G401 (cell line): ENCODE data around the gene MACROD1. TPM values are rescaled to one million over a fixed set of nuclear protein-coding genes. Genes with fewer than 3 reads are reported as not detected.
"Not testable (repeated sequence)": the region's sequence is repeated elsewhere in the genome, so short reads cannot be mapped to it uniquely, and the experiment has no call there.

Source experiments
- DNase-seq: peaks from one replicate; pipeline ENCODE4 v3.0.0-alpha.2; 2015; ENCODE audit warnings: low spot score
- in situ Hi-C: cut with HindIII; loops from 2 replicates; pipeline ENCODE4 v1.10.0; 2016; ENCODE audit warnings: low sequenced_read_pairs, mixed read lengths
- total RNA-seq: library from RNA; depleted of rRNA; stranded (reverse); fragments of >200 nt; shearing (Covaris generic); gene quantifications from 2 replicates; pipeline ENCODE4 v1.2.3, GENCODE V29; 2014

The MACROD1 gene
- total RNA-seq, 1 experiment from 2014 or later = 85.0 TPM

DNA sequence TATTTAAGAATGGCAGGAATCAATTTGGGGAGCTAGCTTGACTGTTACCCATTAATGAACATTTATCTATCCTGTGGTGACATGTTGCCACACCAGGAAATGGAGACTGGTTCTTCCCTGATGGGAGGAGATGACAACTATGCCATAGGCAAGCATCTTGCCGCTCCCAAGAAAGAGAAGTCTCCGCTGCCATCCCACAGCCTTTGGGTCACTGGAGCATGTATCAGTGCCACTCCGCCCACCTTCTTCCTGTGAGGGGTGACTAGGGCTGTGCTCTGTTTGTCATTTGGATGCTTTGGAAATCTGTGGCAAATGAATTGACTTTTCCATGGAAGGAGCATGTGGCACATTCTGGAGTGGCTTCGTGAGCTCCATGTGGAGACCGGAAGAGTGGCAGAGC lies 26.5 kb upstream of the MACROD1 start:
- in situ Hi-C loops = no loop called here

DNA sequence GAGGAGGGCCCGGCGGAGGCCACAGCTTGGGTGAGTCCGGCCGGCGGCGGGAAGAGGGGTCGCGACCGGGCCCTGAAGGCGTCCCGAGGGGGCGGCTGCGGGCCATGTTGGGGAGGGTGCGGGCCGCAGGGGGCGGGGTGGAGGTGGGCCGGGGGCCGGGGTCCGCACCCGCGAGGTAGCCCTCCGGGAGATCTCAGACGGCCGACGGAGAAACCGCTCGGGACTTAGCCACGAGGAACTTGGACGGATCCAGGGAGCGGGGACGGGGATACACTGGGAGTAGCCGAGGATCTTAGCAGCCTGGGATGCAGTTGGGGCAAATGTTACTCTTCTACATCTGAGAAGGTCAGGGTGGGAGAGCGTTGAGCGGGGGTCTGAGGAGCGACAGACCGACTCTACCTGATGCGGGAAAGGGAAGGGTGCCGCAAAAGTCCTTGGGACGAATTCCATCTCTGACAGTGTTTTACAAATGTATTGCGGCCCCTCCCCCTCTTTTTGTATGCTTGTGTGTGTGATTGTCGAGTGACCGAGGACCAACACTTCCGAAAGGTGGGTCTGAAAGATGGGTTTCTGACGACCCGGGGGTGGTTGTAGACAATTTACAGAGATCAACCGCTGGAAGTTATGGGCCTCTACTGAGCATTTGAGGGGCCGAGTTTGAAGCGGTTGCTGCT lies 20.7 kb upstream of the MACROD1 start:
- in situ Hi-C loops = no loop called here
- peak; percentile 33 for DNase-seq

More for the DNA sequence above, 26.5 kb upstream of the MACROD1 start:
- no peak for DNase-seq

DNA sequence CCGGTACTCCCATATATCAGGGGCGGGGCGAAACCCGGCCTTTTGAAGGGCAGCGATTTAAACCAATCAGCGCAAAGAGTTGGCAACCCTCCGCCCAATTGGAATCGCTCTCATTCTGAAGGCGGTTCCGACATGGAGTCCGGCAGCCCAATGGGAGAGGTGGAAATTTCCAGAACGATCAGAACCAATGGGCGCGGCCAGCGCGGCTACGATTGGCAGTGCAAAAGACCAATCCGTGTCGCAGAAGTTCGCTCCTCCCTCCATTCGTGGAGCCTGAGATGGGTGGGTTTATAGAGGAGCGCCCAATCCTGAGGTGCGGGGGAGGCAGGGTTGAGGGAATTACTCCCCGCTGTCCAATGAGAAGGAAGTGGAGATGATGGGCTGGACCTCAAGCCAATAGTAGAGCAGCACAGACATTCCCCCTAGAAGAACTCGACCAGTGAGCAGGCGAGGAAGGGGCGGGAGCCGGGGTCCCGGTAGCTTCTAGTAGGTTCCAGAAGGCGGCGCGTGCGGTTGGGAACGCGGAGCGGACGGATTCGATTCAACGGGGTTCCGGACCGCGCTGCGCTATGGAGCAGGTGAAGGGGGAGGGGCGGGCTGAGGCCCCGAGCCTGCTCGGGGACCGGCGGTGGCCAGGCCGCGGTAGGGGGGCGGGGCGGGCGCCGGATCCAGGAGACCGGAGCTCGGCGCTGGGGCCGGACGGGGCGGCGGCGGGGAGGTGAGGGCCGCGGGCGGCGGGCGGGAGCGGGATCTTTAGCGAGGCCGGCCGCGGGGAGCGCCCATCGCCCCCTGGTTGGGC lies 20.0 kb upstream of the MACROD1 start, which contains the start of gene STIP1:
STIP1 (plus strand) TSS at position 479 of the 799 bp plus-strand sequence; CDS start at position 570, 91 bp downstream.
- in situ Hi-C loops = no loop called here
- peak; percentile 100 for DNase-seq

- DNase-seq = peak; percentile 81
- in situ Hi-C loops = no loop called here
Observed at GRCh38 chr11:64185175-64185692, 19.3 kb upstream of the MACROD1 start.

DNA sequence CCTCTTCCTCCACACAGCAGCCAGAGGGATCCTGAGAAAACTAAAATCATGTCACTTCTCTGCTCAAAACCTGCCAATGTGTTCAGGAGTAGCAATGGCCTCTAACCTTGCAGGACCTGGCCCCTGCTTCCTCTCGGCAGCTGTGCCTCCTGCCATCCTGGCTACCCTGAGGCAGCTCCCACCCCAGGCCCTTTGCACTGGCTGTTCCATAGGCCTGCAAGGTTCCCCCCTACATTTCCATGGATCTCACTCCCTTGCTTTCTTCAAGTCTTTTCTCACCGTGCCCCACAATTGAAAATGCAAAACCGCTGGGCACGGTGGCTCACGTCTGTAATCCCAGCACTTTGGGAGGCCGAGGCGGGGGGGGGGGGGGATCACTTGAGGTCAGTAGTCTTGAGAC lies 18.0 kb upstream of the MACROD1 start:
- DNase-seq = no peak
- in situ Hi-C loops = no loop called here

DNA sequence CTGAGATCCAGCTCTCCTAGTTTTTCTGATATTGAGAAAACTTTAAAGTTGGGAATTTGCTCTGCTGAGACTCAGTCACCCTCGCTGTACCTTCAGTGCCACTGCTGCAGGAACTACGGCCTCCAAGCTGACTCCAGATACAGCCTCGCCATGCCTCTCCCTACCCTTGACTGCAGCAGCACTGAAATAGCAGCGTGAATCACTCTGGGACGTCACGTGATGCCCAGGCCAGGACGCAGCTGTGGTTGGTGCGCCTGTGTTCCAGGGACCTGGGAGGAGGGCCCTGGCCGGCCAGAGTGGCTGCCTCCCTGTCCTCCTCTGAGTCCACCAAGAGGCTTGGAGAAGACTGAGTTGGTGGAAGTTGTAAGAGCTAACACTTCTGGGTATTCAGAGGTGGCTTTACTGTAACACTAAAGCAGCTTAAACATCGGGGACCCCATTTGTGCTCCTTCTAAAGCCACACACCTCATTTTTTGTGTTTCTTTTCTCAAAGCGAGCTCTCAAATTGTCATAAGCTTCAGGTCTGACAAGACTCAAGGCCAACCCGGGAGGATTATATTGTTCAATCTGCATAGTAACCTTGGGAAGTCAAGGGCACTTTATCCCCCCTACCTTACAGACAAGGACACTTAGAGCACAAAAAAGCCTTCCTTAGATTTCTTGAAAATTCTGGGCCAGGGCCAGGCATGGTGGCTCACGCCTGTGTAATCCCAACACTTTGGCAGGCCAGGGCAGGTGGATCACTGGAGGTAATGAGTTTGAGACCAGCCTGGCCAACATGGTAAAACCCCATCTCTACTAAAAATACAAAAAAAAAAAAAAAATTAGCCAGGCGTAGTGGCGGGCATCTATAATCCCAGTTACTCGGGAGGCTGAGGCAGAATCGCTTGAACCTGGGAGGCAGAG lies 15.8 kb upstream of the MACROD1 start:
- DNase-seq = peak; percentile 84
- in situ Hi-C loops = no loop called here

DNA sequence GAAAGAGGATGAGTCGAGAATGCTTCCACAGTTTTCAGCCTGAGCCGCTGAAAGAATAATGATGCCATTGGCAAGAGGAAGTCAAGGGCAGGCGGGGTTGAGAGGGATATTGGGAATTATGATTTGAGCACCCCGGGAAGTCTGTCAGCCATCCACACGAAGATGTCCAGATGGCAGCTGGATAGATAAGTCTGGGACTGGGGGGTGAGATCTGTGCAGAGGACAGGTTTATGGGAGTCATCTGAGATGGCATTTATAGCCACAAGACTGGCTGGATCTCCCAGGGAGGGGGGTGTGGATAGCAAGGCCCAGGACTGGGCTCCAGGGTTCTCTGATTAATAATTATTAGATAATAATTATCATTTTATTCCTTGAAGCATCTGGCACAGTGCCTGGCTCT lies 15.0 kb upstream of the MACROD1 start:
- in situ Hi-C loops = no loop called here

GRCh38 chr11:64178951-64179639 lies 13.2 kb upstream of the MACROD1 start:
- DNase-seq = no peak

More for the DNA sequence above, 15.0 kb upstream of the MACROD1 start:
- DNase-seq = no peak

DNA sequence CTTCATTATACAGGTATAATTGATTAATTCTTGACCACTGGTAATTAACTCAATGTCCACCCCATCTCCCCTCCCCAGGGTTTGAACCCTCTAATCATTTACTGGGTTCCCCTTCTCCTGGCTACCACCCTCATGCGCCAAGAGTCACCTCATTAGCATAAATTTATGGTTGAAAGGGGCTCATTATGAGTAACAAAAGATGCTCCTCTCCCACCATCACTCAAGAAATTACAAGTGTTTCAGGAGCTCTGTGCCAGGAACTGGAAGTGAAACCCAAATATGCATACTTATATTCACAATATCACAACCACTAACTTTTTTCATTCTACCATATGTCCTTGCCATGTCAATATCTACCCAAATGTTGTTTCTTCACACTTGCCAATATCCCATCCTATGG lies 12.3 kb upstream of the MACROD1 start:
- in situ Hi-C loops = no loop called here
- no peak for DNase-seq

More at GRCh38 chr11:64178951-64179639, 13.2 kb upstream of the MACROD1 start:
- in situ Hi-C loops = no loop called here

GRCh38 chr11:64176751-64177150 lies 10.8 kb upstream of the MACROD1 start:
- in situ Hi-C loops = no loop called here
- DNase-seq = no peak

DNA sequence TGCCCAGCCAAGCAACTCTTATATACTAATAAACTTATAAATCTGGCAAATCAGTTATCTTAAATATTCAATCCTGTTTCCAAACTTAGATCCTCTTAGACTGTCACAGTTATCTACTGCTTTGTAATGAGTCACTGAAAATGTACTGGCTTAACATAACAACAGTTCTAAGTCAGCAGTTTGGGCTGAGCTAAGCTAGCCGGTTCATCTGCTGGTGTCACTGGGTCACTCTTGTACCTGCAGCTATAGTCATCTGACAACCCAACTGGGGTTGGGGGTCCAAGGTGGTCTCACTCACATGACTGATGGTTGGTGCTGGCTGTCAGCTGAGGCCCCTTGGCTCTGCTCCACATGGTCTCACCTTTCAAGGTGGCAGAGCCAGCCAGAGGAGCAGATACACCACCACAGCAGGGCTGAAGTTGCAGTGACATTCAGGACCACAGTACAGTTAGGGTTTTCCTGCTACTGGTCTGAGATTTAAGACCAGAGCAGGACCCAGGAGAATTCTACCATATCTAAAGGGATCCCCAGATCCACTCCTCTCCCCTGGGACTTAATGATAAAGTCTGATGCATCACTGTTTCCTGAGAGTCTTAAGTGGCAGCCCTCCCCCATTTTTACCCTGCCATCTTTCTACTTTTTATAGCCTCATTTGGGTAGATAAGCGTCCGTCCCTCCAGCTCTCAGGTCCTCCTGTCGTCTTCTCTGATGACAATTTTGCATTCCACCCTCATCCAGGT lies 7.9 kb upstream of the MACROD1 start:
- in situ Hi-C loops = no loop called here
- DNase-seq = no peak

GRCh38 chr11:64170419-64170818 lies 4.5 kb upstream of the MACROD1 start:
- no peak for DNase-seq
- in situ Hi-C loops = no loop called here

DNA sequence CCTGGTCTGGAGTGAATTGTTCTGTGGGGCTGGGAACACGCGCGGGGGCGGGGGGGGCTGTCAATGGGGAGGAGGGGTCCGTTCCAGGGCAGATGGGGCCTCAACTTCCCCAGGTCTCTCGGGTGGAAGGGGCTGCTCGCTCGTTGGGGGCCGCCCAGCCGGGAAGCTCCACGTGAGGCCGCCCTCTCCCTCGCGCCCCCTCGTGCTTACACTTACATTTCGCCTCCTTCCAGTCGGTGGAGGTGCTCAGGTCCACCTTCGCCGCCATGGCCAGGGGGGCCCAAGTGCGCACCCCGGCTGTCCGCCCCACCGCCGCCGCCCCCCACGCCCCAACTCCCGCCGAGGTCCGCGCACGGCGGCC lies 452 bp downstream of the MACROD1 start:
- DNase-seq = no peak
- in situ Hi-C loops = loop anchor here (10.0 kb wide), 1 partner anchor 161 kb away; no protein-coding TSS in a partner anchor

GRCh38 chr11:64164392-64165312 lies 1.3 kb downstream of the MACROD1 start:
- peak; percentile 26 for DNase-seq
- in situ Hi-C loops = loop anchor here (10.0 kb wide), 1 partner anchor 160 kb away; no protein-coding TSS in a partner anchor

DNA sequence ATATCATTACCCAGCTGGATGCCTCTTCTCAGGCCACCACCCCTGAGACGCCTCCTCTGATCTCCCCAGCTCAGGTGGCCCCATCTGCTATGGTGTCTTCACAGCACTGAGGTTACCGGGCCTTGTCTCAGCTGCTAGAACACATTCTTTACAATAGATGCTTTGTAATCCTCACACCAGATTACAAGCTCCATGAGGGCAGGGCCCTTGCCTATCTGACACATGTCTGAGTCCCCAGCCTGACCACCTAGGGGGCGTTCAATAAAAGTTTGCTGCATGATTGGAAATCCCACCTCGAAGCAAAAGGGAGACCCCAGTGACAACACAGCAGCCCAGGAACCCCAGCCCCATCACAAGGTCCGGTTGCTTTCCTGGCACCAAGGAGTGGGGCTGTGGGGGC lies 2.0 kb downstream of the MACROD1 start:
- in situ Hi-C loops = loop anchor here (10.0 kb wide), 1 partner anchor 159 kb away; no protein-coding TSS in a partner anchor
- no peak for DNase-seq

GRCh38 chr11:64162769-64163168 lies 3.1 kb downstream of the MACROD1 start:
- in situ Hi-C loops = loop anchor here (10.0 kb wide), 1 partner anchor 158 kb away; no protein-coding TSS in a partner anchor
- not testable (repeated sequence) for DNase-seq

- no peak for DNase-seq
- in situ Hi-C loops = loop anchor here (10.0 kb wide), 1 partner anchor 156 kb away; no protein-coding TSS in a partner anchor
Observed at GRCh38 chr11:64161037-64161436, 4.9 kb downstream of the MACROD1 start.
